Astrocyte (in vitro differentiated cells and primary cell): ENCODE measurements around the gene LMTK2.

ENCODE experiments used
- EZH2 ChIP-seq: IDR thresholded peaks from 2 replicates; pipeline ENCODE4 v1.6.1; 2012; ENCODE audit warnings: mild to moderate bottlenecking, low read length, inconsistent platforms; ENCODE audit not compliant: insufficient read depth
- TF ChIP-seq, protein P1 (sequence below): IDR thresholded peaks from 2 replicates; pipeline ENCODE4 v1.5.1; 2011; ENCODE audit warnings: low read depth, mild to moderate bottlenecking, inconsistent platforms, low read length, moderate library complexity; ENCODE audit not compliant: insufficient read depth

- TF ChIP-seq, protein P1, sequence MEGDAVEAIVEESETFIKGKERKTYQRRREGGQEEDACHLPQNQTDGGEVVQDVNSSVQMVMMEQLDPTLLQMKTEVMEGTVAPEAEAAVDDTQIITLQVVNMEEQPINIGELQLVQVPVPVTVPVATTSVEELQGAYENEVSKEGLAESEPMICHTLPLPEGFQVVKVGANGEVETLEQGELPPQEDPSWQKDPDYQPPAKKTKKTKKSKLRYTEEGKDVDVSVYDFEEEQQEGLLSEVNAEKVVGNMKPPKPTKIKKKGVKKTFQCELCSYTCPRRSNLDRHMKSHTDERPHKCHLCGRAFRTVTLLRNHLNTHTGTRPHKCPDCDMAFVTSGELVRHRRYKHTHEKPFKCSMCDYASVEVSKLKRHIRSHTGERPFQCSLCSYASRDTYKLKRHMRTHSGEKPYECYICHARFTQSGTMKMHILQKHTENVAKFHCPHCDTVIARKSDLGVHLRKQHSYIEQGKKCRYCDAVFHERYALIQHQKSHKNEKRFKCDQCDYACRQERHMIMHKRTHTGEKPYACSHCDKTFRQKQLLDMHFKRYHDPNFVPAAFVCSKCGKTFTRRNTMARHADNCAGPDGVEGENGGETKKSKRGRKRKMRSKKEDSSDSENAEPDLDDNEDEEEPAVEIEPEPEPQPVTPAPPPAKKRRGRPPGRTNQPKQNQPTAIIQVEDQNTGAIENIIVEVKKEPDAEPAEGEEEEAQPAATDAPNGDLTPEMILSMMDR, result no peak
- no peak for TF ChIP-seq EZH2
Observed at GRCh38 chr7:98216941-98217622, 110.4 kb downstream of the LMTK2 start.
